Measurements from ENCODE around the gene EXOC1. TPM values are rescaled to one million over a fixed set of nuclear protein-coding genes. Genes with fewer than 3 reads are reported as not detected.

Gene EXOC1
- total RNA-seq, 1 experiment from 2014 or later: 21.2 TPM

- H3K79me2 ChIP-seq (ENCODE audit: insufficient read depth, low read length): no peaks in the 10 kb centered on the region
- no peak overlapping the region for H4K8ac ChIP-seq (replicated peaks; ENCODE audit: insufficient read length, low read depth, low read length)
- H3K18ac ChIP-seq (ENCODE audit: insufficient read length, low read depth, low read length): no peak overlapping the region
- H3K23ac ChIP-seq (ENCODE audit: insufficient read length, low read depth, low read length): no peak overlapping the region
- H3K27me3 Mint-ChIP-seq (ENCODE audit: low read depth): no peaks in the 10 kb centered on the region
- no peak overlapping the region for H4K5ac ChIP-seq (ENCODE audit: insufficient read length, low read depth, low read length)
- no peaks in the 10 kb centered on the region for H3K9me3 ChIP-seq (ENCODE audit: control insufficient read depth, low read depth, low read length)
- H3K4me1 ChIP-seq (ENCODE audit: insufficient read depth, low read length): no peaks in the 10 kb centered on the region
- H3K27ac Mint-ChIP-seq: no peak overlapping the region
- no peak overlapping the region for H3K4me3 Mint-ChIP-seq
- H3K4me2 ChIP-seq (ENCODE audit: insufficient read depth, insufficient read length, low read length): no peak overlapping the region
- H4K20me1 ChIP-seq (ENCODE audit: control insufficient read depth, insufficient read depth, insufficient read length): no peaks in the 10 kb centered on the region
- WGBS (ENCODE audit: extremely low coverage, insufficient read length, low lambda C conversion rate): no CpG with 5 or more reads among the region's 1 CpG
- H3K14ac ChIP-seq (ENCODE audit: insufficient read depth, low read length): no peak overlapping the region
- no peak overlapping the region for H3T11ph ChIP-seq (ENCODE audit: low read length)
- H3K27ac ChIP-seq (ENCODE audit: insufficient read length, low read depth, low read length): no peak overlapping the region
- H3K56ac ChIP-seq (ENCODE audit: insufficient read length, low read depth, low read length): no peak overlapping the region
- H2BK12ac ChIP-seq (ENCODE audit: insufficient read length, low read depth, low read length): no peak overlapping the region
- H3K4ac ChIP-seq (ENCODE audit: low read depth, low read length): no peak overlapping the region
- H3K79me1 ChIP-seq (ENCODE audit: insufficient read depth, low read depth, low read length, poor library complexity, severe bottlenecking): no peaks in the 10 kb centered on the region
- DNase-seq: no peak
- no peak overlapping the region for H2BK20ac ChIP-seq (ENCODE audit: low read depth, low read length, poor library complexity, severe bottlenecking)
- TF ChIP-seq CTCF (conservative IDR thresholded peaks at IDR 0.05): no peak
- H2AFZ ChIP-seq (ENCODE audit: low read length): no peak overlapping the region
- H3K23me2 ChIP-seq (ENCODE audit: insufficient read length, low read depth, low read length, poor library complexity, severe bottlenecking): no peaks in the 10 kb centered on the region
- H4K91ac ChIP-seq (ENCODE audit: insufficient read length, low read depth, low read length): no peak overlapping the region
- H3K27me3 ChIP-seq (ENCODE audit: insufficient read depth, low read length): no peaks in the 10 kb centered on the region
- peaks cover 15 to 18% of the 10 kb centered on the region in 2 experiments; a peak in 4 of 5 replicates for H3K9me3 Mint-ChIP-seq
- peaks cover 0 to 14% (median 2%) of the 10 kb centered on the region in 3 experiments; a peak in 4 of 7 replicates for H3K36me3 Mint-ChIP-seq (ENCODE audit: insufficient read depth in 1 of 3, low read depth in 3 of 3)
- H2AK5ac ChIP-seq (ENCODE audit: insufficient read length, low read length): no peak overlapping the region
- H2BK120ac ChIP-seq (ENCODE audit: low read depth, low read length, poor library complexity, severe bottlenecking): no peak overlapping the region
- no peak overlapping the region for H2BK15ac ChIP-seq (ENCODE audit: low read depth, low read length)
- no peak overlapping the region for H3K9ac ChIP-seq (ENCODE audit: extremely low read depth, insufficient read length, low read length)
- H3K4me1 Mint-ChIP-seq: peaks cover 10% of the 10 kb centered on the region in 2 experiments
- H2BK5ac ChIP-seq (ENCODE audit: insufficient read length, low read length): no peak overlapping the region
Measured at GRCh38 chr4:55837903-55838302, 15.5 kb upstream of the EXOC1 start.
